GM21619 (cell line): ENCODE data around the gene CACNB4.
"Not testable (repeated sequence)": the region's sequence is repeated elsewhere in the genome, so short reads cannot be mapped to it uniquely, and the experiment has no call there.

Experiments
- ATAC-seq: cut with Tn5 transposase; IDR thresholded peaks from one replicate; pipeline ENCODE4 v1.9.1; 2021; ENCODE audit not compliant: unreplicated experiment

The CACNB4 gene

GRCh38 chr2:151914989-151915628 lies 183.7 kb downstream of the CACNB4 start:
- no peak for ATAC-seq

GRCh38 chr2:151908204-151908882 lies 190.5 kb downstream of the CACNB4 start:
- ATAC-seq, result no peak

DNA sequence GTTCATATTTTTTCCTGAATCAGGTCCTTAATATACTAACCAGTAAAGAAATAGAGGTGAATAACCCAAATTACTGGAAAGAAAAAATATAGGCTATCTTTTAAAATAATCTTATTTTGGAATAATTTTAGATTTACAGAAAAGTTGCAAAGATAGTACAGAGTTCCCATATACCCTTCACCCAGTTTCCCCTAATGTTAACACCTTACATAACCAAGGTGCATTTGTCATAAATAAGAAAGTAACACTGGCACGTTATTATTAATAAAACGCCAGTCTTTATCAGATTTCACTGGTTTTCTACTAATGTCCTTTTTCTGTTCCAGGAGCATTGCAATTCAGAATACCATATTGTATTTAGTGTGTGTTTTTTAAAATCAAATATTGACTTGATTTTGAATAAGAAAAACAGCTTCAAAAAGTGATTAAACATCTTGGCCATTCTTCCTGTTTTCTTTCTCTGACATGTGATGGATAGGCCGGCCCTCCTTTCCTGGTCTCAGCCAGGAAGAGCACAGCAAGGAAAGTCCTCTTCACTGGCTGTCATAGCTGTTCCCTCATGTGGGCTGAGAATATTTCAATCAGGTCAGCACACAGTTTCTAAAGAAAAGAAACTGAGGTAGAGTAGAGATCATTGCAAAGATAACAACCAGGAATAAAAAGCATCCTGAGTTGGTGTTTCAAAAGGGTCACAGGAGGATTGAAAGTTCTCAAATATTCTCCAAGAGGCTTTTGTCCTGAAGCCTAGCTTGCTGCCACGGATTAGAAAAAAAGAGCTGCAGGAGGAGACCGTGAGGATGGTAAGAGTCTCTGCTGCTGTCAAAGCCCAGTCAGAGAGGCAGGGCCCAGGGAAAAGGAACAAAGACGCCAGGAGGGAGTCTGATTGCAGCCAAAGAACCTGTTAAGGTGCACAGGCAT lies 191.3 kb downstream of the CACNB4 start:
- no peak for ATAC-seq

GRCh38 chr2:151906633-151906998 lies 192.2 kb downstream of the CACNB4 start:
- no peak for ATAC-seq

- ATAC-seq, result peak; percentile 76
Observed at GRCh38 chr2:151905963-151906632, 192.7 kb downstream of the CACNB4 start.

DNA sequence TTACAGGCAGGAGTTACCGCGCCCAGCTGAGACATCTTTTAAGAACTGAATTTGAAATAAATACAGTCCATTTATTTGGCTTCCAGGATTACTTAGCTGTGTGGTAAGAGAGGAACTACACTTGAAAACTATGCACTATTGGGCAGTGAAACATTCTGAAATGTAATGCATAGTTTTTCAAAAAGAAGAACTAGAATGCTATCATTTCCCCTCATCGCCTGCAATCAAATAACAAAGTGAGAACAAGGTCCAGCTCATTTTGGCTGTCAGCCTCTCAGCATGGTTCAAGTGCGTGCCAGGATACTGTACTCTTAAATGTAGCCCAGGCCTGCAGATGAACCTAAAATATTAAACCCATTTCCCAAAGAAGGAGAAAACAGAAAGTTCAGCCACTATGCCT lies 194.0 kb downstream of the CACNB4 start:
- ATAC-seq, result no peak

GRCh38 chr2:151904021-151904420 lies 194.8 kb downstream of the CACNB4 start:
- ATAC-seq, result no peak

DNA sequence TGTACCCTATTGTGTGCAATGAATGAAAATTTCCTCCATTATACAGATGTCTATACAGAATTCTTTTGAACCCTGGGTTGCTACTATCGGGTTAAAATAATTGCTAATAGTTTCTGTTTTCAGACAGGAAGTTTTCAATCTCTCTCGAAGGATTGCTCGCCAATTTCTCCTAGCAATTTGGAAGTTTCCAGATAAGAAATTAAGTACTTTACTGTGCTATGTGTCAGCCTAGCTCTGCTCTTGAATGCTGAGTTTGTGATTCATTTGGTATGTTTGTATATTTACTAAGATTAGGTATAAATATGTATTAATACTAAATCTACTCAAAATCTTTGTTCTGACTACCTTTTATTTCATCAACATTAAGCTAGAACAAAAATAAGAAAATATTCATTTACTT lies 196.0 kb downstream of the CACNB4 start:
- ATAC-seq, result no peak

DNA sequence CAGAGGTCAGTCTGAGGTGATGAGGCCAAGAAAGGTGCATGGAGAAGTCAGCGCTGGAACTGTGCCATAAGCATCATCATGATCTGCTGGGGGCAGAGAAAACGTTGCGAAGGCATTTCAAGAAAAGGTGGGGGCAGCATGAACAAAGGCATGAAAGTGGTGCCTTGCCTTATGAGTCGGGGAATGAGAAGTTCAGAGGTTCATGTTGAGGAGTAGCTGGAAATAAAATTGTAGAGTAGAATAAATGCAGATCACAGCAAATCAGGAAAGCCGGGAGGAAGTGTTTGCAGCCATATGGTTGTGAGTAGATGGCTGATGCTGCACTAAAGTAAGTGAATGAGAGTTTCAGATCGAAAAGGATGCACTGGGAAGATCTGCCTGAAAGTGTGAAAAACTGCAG lies 198.5 kb downstream of the CACNB4 start:
- no peak for ATAC-seq

DNA sequence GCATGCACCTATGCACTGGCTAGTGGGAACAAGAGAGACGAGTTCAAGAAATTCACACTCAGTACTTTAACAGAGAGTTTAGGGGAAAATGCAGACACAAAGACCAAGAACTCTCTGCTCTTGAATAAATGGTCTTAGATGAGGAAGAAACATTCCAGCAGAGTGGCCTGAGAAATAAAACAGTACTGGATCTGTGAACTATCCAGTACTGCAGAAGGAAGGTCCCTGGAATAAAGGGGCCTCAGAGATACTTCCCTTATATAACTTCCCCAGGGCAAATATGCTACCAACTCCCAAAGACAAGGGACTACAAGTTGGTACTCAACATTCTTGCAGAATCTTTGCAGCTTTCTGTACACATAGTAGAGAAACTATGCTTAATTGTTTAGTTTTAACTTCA lies 199.7 kb downstream of the CACNB4 start:
- no peak for ATAC-seq

- no peak for ATAC-seq
Observed at GRCh38 chr2:151891566-151892194, 207.2 kb downstream of the CACNB4 start.

DNA sequence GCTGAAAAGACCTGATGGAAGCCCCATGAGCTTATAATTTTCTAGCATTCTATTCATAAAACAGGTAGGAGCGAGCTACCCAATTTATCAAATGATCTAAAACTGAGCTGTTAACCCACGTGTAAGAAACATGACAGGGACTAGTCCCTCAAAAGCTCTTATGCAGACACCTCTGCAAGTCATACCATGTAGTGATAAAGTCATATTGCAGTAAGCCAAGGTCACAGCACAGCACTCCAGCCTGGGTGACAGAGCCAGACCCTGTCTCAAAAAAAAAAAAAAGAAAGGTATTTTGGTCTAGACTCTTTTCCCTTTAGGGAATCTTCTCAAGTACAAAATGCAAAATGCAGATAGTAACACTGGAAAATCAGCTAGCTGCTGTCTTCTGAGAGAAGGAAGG lies 211.7 kb downstream of the CACNB4 start:
- no peak for ATAC-seq

GRCh38 chr2:151886241-151886640 lies 212.6 kb downstream of the CACNB4 start:
- no peak for ATAC-seq

DNA sequence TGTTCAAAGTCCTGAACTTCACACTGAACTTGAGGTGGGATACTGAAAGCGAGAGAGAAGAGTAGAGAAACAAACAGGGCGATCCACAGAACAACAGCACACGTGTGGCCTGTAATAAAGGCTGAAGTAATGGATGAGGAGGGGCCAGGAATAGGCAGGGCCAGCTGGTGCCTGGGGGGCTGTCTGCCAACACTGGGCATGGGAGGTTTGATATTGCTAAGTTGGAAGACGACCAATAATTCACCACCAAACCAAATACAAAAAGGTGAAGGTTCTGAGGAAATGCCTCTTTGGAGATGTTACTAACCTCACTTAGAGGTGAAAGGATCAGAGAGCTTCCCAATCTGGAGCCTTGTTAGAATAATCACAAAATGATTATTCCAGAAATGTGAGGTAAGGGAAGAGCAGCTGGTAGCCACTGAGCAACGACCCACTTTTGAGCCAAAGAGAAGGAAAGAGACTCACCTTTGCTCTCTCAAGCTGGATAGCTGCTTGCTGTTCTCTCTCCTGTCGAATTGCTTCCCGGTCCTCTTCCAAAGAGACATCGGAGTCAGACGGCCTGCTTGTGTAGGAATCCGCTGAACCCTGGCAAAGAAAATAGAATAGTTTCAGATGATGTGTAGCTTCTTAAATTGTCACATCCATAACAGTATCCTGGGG lies 215.9 kb downstream of the CACNB4 start:
- no peak for ATAC-seq

DNA sequence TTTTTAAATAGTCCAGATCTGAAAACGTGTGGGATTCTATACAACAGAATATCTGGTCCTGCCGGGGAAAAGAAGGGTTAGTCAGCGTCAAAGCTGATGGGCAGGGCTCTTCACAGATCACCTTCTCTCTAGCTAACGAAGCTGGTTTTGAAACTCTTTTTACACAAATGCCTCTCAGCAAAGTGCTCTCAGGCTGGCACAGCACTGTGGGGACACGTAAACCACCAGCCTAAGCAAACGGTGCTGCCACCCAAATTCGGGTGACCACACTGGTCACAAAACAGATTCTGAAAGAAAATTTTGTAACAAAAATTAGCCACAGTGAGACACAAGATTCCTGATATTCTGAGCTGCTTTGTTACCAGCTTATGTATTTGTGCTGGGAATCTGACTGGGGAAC lies 217.5 kb downstream of the CACNB4 start:
- ATAC-seq, result no peak

- no peak for ATAC-seq
Observed at GRCh38 chr2:151880586-151880985, 218.3 kb downstream of the CACNB4 start.

GRCh38 chr2:151878655-151879563 lies 219.9 kb downstream of the CACNB4 start:
- ATAC-seq, result peak; percentile 66

- ATAC-seq, result no peak
Observed at GRCh38 chr2:151878204-151878603, 220.6 kb downstream of the CACNB4 start.

DNA sequence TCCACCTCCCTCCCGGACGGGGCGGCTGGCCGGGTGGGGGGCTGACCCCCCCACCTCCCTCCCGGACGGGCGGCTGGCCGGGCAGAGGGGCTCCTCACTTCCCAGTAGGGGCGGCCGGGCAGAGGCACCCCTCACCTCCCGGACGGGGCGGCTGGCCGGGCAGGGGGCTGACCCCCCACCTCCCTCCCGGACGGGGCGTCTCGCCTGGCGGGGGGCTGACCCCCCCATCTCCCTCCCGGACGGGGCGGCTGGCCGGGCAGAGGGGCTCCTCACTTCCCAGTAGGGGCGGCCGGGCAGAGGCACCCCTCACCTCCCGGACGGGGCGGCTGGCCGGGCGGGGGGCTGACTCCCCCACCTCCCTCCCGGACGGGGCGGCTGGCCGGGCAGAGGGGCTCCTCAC lies 223.2 kb downstream of the CACNB4 start:
- not testable (repeated sequence) for ATAC-seq
